ENCODE results near the gene TCTN1.

- TF ChIP-seq ELF4 (CRISPR knock-in tag; IDR thresholded peaks at IDR 0.05), result no peak
- no peak for TF ChIP-seq SP1 (CRISPR knock-in tag; IDR thresholded peaks at IDR 0.05)
- TF ChIP-seq, protein P1, sequence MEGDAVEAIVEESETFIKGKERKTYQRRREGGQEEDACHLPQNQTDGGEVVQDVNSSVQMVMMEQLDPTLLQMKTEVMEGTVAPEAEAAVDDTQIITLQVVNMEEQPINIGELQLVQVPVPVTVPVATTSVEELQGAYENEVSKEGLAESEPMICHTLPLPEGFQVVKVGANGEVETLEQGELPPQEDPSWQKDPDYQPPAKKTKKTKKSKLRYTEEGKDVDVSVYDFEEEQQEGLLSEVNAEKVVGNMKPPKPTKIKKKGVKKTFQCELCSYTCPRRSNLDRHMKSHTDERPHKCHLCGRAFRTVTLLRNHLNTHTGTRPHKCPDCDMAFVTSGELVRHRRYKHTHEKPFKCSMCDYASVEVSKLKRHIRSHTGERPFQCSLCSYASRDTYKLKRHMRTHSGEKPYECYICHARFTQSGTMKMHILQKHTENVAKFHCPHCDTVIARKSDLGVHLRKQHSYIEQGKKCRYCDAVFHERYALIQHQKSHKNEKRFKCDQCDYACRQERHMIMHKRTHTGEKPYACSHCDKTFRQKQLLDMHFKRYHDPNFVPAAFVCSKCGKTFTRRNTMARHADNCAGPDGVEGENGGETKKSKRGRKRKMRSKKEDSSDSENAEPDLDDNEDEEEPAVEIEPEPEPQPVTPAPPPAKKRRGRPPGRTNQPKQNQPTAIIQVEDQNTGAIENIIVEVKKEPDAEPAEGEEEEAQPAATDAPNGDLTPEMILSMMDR (IDR thresholded peaks at IDR 0.05 in 2 of 3, conservative IDR thresholded peaks at IDR 0.05 in 1 of 3; ENCODE audit: insufficient read depth in 2 of 3, low read depth in 1 of 3, low read length in 3 of 3), result no peak
- TF ChIP-seq, protein P2, sequence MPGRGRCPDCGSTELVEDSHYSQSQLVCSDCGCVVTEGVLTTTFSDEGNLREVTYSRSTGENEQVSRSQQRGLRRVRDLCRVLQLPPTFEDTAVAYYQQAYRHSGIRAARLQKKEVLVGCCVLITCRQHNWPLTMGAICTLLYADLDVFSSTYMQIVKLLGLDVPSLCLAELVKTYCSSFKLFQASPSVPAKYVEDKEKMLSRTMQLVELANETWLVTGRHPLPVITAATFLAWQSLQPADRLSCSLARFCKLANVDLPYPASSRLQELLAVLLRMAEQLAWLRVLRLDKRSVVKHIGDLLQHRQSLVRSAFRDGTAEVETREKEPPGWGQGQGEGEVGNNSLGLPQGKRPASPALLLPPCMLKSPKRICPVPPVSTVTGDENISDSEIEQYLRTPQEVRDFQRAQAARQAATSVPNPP (IDR thresholded peaks at IDR 0.05; ENCODE audit: borderline replicate concordance, insufficient read depth, insufficient read length), result no peak
- TF ChIP-seq E4F1 (CRISPR knock-in tag; IDR thresholded peaks at IDR 0.05; ENCODE audit: borderline replicate concordance), result no peak
Observed at GRCh38 chr12:110666892-110667291, 53.0 kb downstream of the TCTN1 start.
